Endothelial cell (in vitro differentiated cells): Measurements from ENCODE around the gene KDM2B. TPM values are rescaled to one million over a fixed set of nuclear protein-coding genes. Genes with fewer than 3 reads are reported as not detected.

Experiments
- DNase-seq: peaks from one replicate; pipeline ENCODE4 v3.0.0; 2021; ENCODE audit warnings: low spot score
- H3K27ac Mint-ChIP-seq: one replicate; pipeline ENCODE4 v1.8.0; 2021; ENCODE audit warnings: mixed read lengths, inconsistent platforms; ENCODE audit not compliant: unreplicated experiment
- H3K27me3 Mint-ChIP-seq: one replicate; pipeline ENCODE4 v1.8.0; 2021; ENCODE audit warnings: mild to moderate bottlenecking, moderate library complexity, mixed read lengths, inconsistent platforms; ENCODE audit not compliant: unreplicated experiment
- H3K36me3 Mint-ChIP-seq: one replicate; pipeline ENCODE4 v1.8.0; 2021; ENCODE audit warnings: mild to moderate bottlenecking, low read depth, mixed read lengths, inconsistent platforms; ENCODE audit not compliant: unreplicated experiment
- H3K4me1 Mint-ChIP-seq: one replicate; pipeline ENCODE4 v1.8.0; 2021; ENCODE audit warnings: mild to moderate bottlenecking, mixed read lengths, inconsistent platforms; ENCODE audit not compliant: unreplicated experiment
- H3K4me3 Mint-ChIP-seq: one replicate; pipeline ENCODE4 v1.8.0; 2021; ENCODE audit warnings: mild to moderate bottlenecking, mixed read lengths, inconsistent platforms; ENCODE audit not compliant: unreplicated experiment
- H3K9me3 Mint-ChIP-seq: one replicate; pipeline ENCODE4 v1.8.0; 2021; ENCODE audit warnings: mixed read lengths, inconsistent platforms; ENCODE audit not compliant: unreplicated experiment
- total RNA-seq: library from RNA; stranded (reverse); fragmentation: NEBNext Ultra II Directional; extraction: Animal tissue kit (Norgen Biotek cat#: 25700); gene quantifications from one replicate; pipeline ENCODE4 v1.2.1, GENCODE V29; 2021; ENCODE audit not compliant: unreplicated experiment
- TF ChIP-seq, protein P1 (sequence below): fragments of 200-600 bp; sonication (generic); IDR thresholded peaks from one replicate; pipeline ENCODE4 v1.5.0; 2021; ENCODE audit warnings: antibody characterized with exemption; ENCODE audit not compliant: unreplicated experiment

KDM2B gene
- total RNA-seq, 1 donor from 2014 or later, result 36.7 TPM

DNA sequence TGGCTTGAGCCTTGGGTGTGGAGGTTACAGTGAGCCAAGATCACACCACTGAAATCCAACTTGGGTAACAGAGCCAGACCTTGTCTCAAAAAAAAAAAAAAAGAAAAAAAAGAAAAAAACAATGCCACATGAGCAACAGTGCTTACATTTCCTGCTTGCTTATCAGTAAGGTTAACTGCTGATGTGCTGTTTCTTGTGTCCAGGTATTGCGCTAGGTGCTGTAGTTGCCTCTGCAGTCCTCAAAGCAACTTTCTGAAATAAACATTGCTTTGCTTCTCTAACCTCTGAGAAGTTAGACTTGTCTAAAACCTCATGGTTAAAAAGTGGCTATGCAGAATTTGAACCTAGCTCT is 156.2 kb downstream of the KDM2B start:
- TF ChIP-seq, protein P1, sequence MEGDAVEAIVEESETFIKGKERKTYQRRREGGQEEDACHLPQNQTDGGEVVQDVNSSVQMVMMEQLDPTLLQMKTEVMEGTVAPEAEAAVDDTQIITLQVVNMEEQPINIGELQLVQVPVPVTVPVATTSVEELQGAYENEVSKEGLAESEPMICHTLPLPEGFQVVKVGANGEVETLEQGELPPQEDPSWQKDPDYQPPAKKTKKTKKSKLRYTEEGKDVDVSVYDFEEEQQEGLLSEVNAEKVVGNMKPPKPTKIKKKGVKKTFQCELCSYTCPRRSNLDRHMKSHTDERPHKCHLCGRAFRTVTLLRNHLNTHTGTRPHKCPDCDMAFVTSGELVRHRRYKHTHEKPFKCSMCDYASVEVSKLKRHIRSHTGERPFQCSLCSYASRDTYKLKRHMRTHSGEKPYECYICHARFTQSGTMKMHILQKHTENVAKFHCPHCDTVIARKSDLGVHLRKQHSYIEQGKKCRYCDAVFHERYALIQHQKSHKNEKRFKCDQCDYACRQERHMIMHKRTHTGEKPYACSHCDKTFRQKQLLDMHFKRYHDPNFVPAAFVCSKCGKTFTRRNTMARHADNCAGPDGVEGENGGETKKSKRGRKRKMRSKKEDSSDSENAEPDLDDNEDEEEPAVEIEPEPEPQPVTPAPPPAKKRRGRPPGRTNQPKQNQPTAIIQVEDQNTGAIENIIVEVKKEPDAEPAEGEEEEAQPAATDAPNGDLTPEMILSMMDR, result no peak
- DNase-seq, result no peak
- Mint-ChIP-seq H3K4me3 (no peak overlapping the region), H3K4me1 (no peaks in the 10 kb centered on the region), H3K27ac (no peak overlapping the region), H3K36me3 (peaks cover 35% of the 10 kb centered on the region), H3K9me3 (no peaks in the 10 kb centered on the region), H3K27me3 (no peaks in the 10 kb centered on the region)

DNA sequence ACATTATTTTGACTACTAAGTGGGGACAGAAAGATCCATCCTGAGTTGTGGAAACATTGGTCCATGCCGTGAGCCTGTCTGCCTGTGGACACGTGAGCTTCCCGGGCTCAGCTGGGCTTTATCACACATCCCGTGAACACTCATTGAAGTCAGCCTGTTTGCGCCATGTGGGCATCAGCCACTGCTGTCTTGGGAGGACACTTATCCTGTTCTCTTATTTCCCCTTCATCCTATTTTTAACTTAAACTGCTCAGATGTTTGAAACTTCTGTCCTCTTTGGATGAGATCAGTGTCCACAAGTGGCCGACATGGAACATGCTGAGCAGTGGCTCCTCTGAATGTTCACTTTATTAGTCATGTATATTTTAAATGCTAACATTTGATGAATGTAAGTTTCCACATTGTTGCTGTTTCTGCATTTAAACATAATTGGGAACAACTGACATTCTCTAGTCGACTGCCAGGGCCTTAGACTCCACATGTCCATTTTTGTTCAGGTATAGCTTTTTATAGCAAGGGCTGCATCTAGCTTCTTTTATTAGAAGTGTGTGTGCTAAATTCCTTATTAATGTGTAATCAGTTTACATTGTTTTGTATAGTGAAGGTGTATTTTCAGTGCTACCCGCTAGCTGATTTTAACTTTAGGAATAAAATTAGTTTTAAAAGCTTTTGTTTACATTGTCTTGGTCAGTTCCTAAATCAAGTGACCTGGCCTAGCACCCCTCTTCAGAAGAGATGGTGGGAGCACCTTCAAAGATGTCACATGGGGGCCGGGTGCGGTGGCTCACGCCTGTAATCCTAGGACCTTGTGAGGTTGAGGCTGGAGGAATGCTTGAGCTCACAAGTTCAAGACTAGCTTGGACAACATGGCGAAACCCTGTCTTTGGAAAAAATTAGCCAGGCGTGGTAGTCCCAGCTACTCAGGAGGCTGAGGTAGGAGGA is 156.9 kb downstream of the KDM2B start:
- no peak for DNase-seq
- H3K27ac Mint-ChIP-seq, result no peak overlapping the region
- no peaks in the 10 kb centered on the region for H3K27me3 Mint-ChIP-seq
- H3K4me1 Mint-ChIP-seq, result no peaks in the 10 kb centered on the region
- TF ChIP-seq, protein P1, result no peak
- peaks cover 34% of the 10 kb centered on the region for H3K36me3 Mint-ChIP-seq
- H3K4me3 Mint-ChIP-seq, result no peak overlapping the region
- H3K9me3 Mint-ChIP-seq, result no peaks in the 10 kb centered on the region

DNA sequence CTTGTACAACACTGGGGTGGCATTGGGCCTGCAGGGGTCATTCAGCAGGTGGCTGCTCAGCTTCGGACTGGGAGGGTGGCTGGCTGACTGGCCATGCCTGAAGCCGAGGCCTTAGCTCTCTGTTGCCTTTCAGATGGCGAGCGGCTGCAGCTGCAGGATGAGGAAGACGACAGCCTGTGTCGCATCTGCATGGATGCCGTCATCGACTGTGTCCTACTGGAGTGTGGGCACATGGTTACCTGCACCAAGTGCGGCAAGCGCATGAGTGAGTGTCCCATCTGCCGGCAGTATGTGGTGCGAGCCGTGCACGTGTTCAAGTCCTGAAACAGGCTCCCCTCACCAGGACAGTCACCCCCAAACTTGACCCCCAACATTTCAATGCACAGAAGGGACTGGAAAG is 157.6 kb downstream of the KDM2B start:
- no peak for DNase-seq
- H3K4me1 Mint-ChIP-seq, result no peaks in the 10 kb centered on the region
- H3K9me3 Mint-ChIP-seq, result no peaks in the 10 kb centered on the region
- H3K27me3 Mint-ChIP-seq, result no peaks in the 10 kb centered on the region
- no peak overlapping the region for H3K27ac Mint-ChIP-seq
- peaks cover 27% of the 10 kb centered on the region for H3K36me3 Mint-ChIP-seq
- TF ChIP-seq, protein P1, result no peak
- no peak overlapping the region for H3K4me3 Mint-ChIP-seq

DNA sequence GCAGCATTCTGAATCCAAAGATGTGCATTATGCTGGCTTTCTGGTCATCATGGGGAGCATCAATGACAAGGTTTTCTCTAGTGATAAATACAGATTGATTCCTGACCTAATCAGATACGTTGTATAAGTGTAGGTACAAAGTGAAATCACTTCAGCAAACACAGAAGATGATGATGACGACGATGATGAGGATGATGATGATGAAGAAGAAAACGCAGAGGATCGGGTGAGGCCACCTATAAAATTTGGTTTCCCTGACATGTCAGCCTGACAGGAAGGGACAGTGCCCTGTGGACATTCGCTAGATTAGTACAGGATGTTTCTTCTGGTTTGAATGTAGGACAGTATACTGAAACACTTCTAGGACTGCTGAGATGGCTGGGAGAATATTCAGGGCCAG is 160.7 kb downstream of the KDM2B start:
- no peak overlapping the region for H3K27ac Mint-ChIP-seq
- TF ChIP-seq, protein P1, result no peak
- peaks cover 6% of the 10 kb centered on the region for H3K4me1 Mint-ChIP-seq
- no peaks in the 10 kb centered on the region for H3K27me3 Mint-ChIP-seq
- no peak for DNase-seq
- H3K4me3 Mint-ChIP-seq, result no peak overlapping the region
- no peaks in the 10 kb centered on the region for H3K9me3 Mint-ChIP-seq
- H3K36me3 Mint-ChIP-seq, result peaks cover 22% of the 10 kb centered on the region

DNA sequence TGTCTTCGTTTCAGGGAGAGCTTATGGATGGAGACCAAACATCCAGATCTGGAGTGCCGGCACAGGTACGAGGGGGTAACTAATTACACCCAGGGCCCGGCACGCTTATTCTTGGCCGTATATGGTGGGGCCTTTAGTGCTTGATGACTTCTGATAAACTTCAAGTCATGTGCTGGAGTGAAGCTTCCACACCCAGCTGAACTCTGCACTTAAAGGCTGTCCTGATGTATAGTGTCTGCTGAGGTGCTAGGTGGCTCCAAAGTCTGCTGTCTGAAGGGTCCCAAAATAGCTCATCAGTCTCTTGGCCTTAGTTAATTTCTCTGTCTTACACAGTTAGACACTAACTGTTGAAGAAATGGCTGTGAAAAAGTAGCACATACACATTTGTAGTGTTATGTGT is 163.0 kb downstream of the KDM2B start:
- H3K36me3 Mint-ChIP-seq, result peaks cover 12% of the 10 kb centered on the region

More for the DNA sequence above, 163.0 kb downstream of the KDM2B start:
- TF ChIP-seq, protein P1, result no peak
- DNase-seq, result no peak
- H3K9me3 Mint-ChIP-seq, result no peaks in the 10 kb centered on the region
- no peak overlapping the region for H3K27ac Mint-ChIP-seq
- no peaks in the 10 kb centered on the region for H3K27me3 Mint-ChIP-seq
- peaks cover 6% of the 10 kb centered on the region for H3K4me1 Mint-ChIP-seq
- H3K4me3 Mint-ChIP-seq, result no peak overlapping the region
